Mesodermal cell (in vitro differentiated cells): ENCODE results near the gene CCDC148.

Experiments
- H3K27ac ChIP-seq: 2 replicates; pipeline ENCODE4 v1.7.0; 2013; ENCODE audit warnings: mild to moderate bottlenecking, low read depth, low read length, moderate library complexity; ENCODE audit not compliant: severe bottlenecking
- H3K36me3 ChIP-seq: 2 replicates; pipeline ENCODE4 v1.7.1; 2013; ENCODE audit warnings: mild to moderate bottlenecking, low read length, moderate library complexity; ENCODE audit not compliant: control insufficient read depth, insufficient read depth
- H3K4me1 ChIP-seq: one replicate; pipeline ENCODE4 v1.7.1; 2013; ENCODE audit warnings: mild to moderate bottlenecking, low read length; ENCODE audit not compliant: insufficient read depth, control insufficient read depth, poor library complexity, severe bottlenecking
- H3K4me3 ChIP-seq: 2 replicates; pipeline ENCODE4 v1.7.0; 2013; ENCODE audit warnings: low read length, control low read depth, mild to moderate bottlenecking; ENCODE audit not compliant: insufficient read depth, poor library complexity, severe bottlenecking; ENCODE audit errors: extremely low read depth
- H3K9me3 ChIP-seq: 2 replicates; pipeline ENCODE4 v1.7.1; 2013; ENCODE audit warnings: mild to moderate bottlenecking, low read length, moderate library complexity; ENCODE audit not compliant: control insufficient read depth
- WGBS, 2 experiments: methylation state at CpG; one replicate each; pipeline ENCODE4 v1.1.5; 2013; ENCODE audit warnings: missing lambda C conversion rate in 2 of 2; ENCODE audit not compliant: insufficient coverage in 2 of 2; 5-methylcytosine and 5-hydroxymethylcytosine counted together

The CCDC148 gene

GRCh38 chr2:158392687-158393086 lies 63.9 kb downstream of the CCDC148 start:
- Histone ChIP-seq H3K4me1 (peaks cover 6% of the 10 kb centered on the region), H3K9me3 (no peaks in the 10 kb centered on the region), H3K4me3 (no peak overlapping the region), H3K27ac (no peak overlapping the region), H3K36me3 (no peaks in the 10 kb centered on the region)
- 100% methylated on average over 1 of the region's 1 CpG; no CpG with 5 or more reads in 1 of the 2 experiments for WGBS, 2 experiments

GRCh38 chr2:158391876-158392275 lies 64.7 kb downstream of the CCDC148 start:
- no peaks in the 10 kb centered on the region for H3K9me3 ChIP-seq
- H3K4me3 ChIP-seq = no peak overlapping the region
- WGBS, 2 experiments = 100% methylated on average over 1 to 2 of the region's 2 CpGs
- H3K36me3 ChIP-seq = no peaks in the 10 kb centered on the region
- H3K27ac ChIP-seq = no peak overlapping the region
- H3K4me1 ChIP-seq = peaks cover 6% of the 10 kb centered on the region

- Histone ChIP-seq H3K4me1 (peaks cover 6% of the 10 kb centered on the region), H3K4me3 (no peak overlapping the region), H3K27ac (no peak overlapping the region), H3K36me3 (no peaks in the 10 kb centered on the region), H3K9me3 (no peaks in the 10 kb centered on the region)
Observed at GRCh38 chr2:158391361-158391760, 65.2 kb downstream of the CCDC148 start.

GRCh38 chr2:158388159-158388558 lies 68.4 kb downstream of the CCDC148 start:
- H3K36me3 ChIP-seq = no peaks in the 10 kb centered on the region
- H3K4me1 ChIP-seq = no peaks in the 10 kb centered on the region
- no peak overlapping the region for H3K27ac ChIP-seq
- WGBS, 2 experiments = no CpG with 5 or more reads among the region's 1 CpG
- no peak overlapping the region for H3K4me3 ChIP-seq
- no peaks in the 10 kb centered on the region for H3K9me3 ChIP-seq

- no peaks in the 10 kb centered on the region for H3K9me3 ChIP-seq
- H3K27ac ChIP-seq = no peak overlapping the region
- H3K36me3 ChIP-seq = no peaks in the 10 kb centered on the region
- H3K4me3 ChIP-seq = no peak overlapping the region
- no peaks in the 10 kb centered on the region for H3K4me1 ChIP-seq
Observed at GRCh38 chr2:158385646-158386045, 70.9 kb downstream of the CCDC148 start.

- H3K4me3 ChIP-seq = no peak overlapping the region
- H3K36me3 ChIP-seq = no peaks in the 10 kb centered on the region
- no peak overlapping the region for H3K27ac ChIP-seq
- WGBS, 2 experiments = 100% methylated on average over 1 of the region's 3 CpGs; no CpG with 5 or more reads in 1 of the 2 experiments
- no peaks in the 10 kb centered on the region for H3K4me1 ChIP-seq
- no peaks in the 10 kb centered on the region for H3K9me3 ChIP-seq
Observed at GRCh38 chr2:158381978-158382377, 74.6 kb downstream of the CCDC148 start.

GRCh38 chr2:158381205-158381604 lies 75.3 kb downstream of the CCDC148 start:
- WGBS, 2 experiments = 90 to 100% methylated on average over 1 to 2 of the region's 3 CpGs
- Histone ChIP-seq H3K27ac (no peak overlapping the region), H3K36me3 (no peaks in the 10 kb centered on the region)

GRCh38 chr2:158380746-158381145 lies 75.8 kb downstream of the CCDC148 start:
- no peak overlapping the region for H3K4me3 ChIP-seq
- H3K36me3 ChIP-seq = no peaks in the 10 kb centered on the region
- no peaks in the 10 kb centered on the region for H3K9me3 ChIP-seq
- no peak overlapping the region for H3K27ac ChIP-seq
- H3K4me1 ChIP-seq = no peaks in the 10 kb centered on the region

More at GRCh38 chr2:158381205-158381604, 75.3 kb downstream of the CCDC148 start:
- Histone ChIP-seq H3K4me1 (no peaks in the 10 kb centered on the region), H3K9me3 (no peaks in the 10 kb centered on the region), H3K4me3 (no peak overlapping the region)

GRCh38 chr2:158378926-158379325 lies 77.6 kb downstream of the CCDC148 start:
- no peaks in the 10 kb centered on the region for H3K4me1 ChIP-seq
- 100% methylated on average over 1 of the region's 1 CpG; no CpG with 5 or more reads in 1 of the 2 experiments for WGBS, 2 experiments
- H3K9me3 ChIP-seq = no peaks in the 10 kb centered on the region
- no peak overlapping the region for H3K27ac ChIP-seq
- no peak overlapping the region for H3K4me3 ChIP-seq
- no peaks in the 10 kb centered on the region for H3K36me3 ChIP-seq

GRCh38 chr2:158366342-158366741 lies 90.2 kb downstream of the CCDC148 start:
- WGBS, 2 experiments = 77 to 79% methylated on average over 4 of the region's 5 CpGs
- H3K4me1 ChIP-seq = no peaks in the 10 kb centered on the region
- no peak overlapping the region for H3K4me3 ChIP-seq
- H3K36me3 ChIP-seq = no peaks in the 10 kb centered on the region
- no peak overlapping the region for H3K27ac ChIP-seq
- H3K9me3 ChIP-seq = no peaks in the 10 kb centered on the region

- H3K4me1 ChIP-seq = peaks cover 8% of the 10 kb centered on the region
- 78 to 100% methylated on average over 1 to 2 of the region's 4 CpGs for WGBS, 2 experiments
- no peaks in the 10 kb centered on the region for H3K36me3 ChIP-seq
- H3K4me3 ChIP-seq = no peak overlapping the region
- H3K9me3 ChIP-seq = no peaks in the 10 kb centered on the region
- peak overlapping the region; percentile 29 for H3K27ac ChIP-seq
Observed at GRCh38 chr2:158359846-158360245, 96.7 kb downstream of the CCDC148 start.

- Histone ChIP-seq H3K9me3 (no peaks in the 10 kb centered on the region), H3K27ac (no peak overlapping the region), H3K4me1 (peaks cover 8% of the 10 kb centered on the region), H3K4me3 (no peak overlapping the region), H3K36me3 (no peaks in the 10 kb centered on the region)
- 100% methylated on average over 2 of the region's 2 CpGs; no CpG with 5 or more reads in 1 of the 2 experiments for WGBS, 2 experiments
Observed at GRCh38 chr2:158357699-158358098, 98.9 kb downstream of the CCDC148 start.
